ENCODE data around the gene ANKEF1.
"Not testable (repeated sequence)": the region's sequence is repeated elsewhere in the genome, so short reads cannot be mapped to it uniquely, and the experiment has no call there.

GRCh38 chr20:10031451-10032215 is 3.2 kb upstream of the ANKEF1 start:
- not testable (repeated sequence) for TF ChIP-seq CTCF (conservative IDR thresholded peaks at IDR 0.05; ENCODE audit: low read length); EZH2phosphoT487 (IDR thresholded peaks at IDR 0.05; ENCODE audit: borderline replicate concordance, low read depth, low read length)
